Activated CD8-positive, alpha-beta T cell treated with anti-CD3 and anti-CD28 coated beads, Interleukin-2, amount 10 ng/mL, durations not matched to agents 7 days and 5 days (primary cell): ENCODE results near the gene BLTP3A. TPM values are rescaled to one million over a fixed set of nuclear protein-coding genes. Genes with fewer than 3 reads are reported as not detected.
"Not testable (repeated sequence)": the region's sequence is repeated elsewhere in the genome, so short reads cannot be mapped to it uniquely, and the experiment has no call there.

Experiments used
- ATAC-seq: fragments of 150-1000 bp; cut with Tn5 transposase; one replicate; pipeline ENCODE4 v1.10.0; 2021; ENCODE audit warnings: moderate library complexity
- CTCF ChIA-PET: fragments of 350-600 bp; sonication (Branson Sonifier 250); formaldehyde crosslinking; loops from one replicate; lab custom pipeline; 2021; ENCODE audit warnings: antibody characterized with exemption; lab: Charles Lee
- POLR2A ChIA-PET: fragments of 350-600 bp; sonication (Branson Sonifier 250); formaldehyde crosslinking; loops from one replicate; lab custom pipeline; 2021; ENCODE audit warnings: antibody characterized with exemption; lab: Charles Lee
- DNase-seq: peaks from one replicate; pipeline ENCODE4 v3.0.0-alpha.2; 2020
- H3K27ac Mint-ChIP-seq: one replicate; pipeline ENCODE4 v1.8.0; 2021; ENCODE audit warnings: mild to moderate bottlenecking, mixed read lengths
- H3K27me3 Mint-ChIP-seq: one replicate; pipeline ENCODE4 v1.8.0; 2021; ENCODE audit warnings: low read depth, mixed read lengths
- H3K36me3 Mint-ChIP-seq: one replicate; pipeline ENCODE4 v1.8.0; 2021; ENCODE audit warnings: low read depth, mixed read lengths
- H3K4me1 Mint-ChIP-seq: one replicate; pipeline ENCODE4 v1.8.0; 2021; ENCODE audit warnings: low read depth, mixed read lengths
- H3K4me3 Mint-ChIP-seq: one replicate; pipeline ENCODE4 v1.8.0; 2021; ENCODE audit warnings: mild to moderate bottlenecking, mixed read lengths
- H3K9me3 Mint-ChIP-seq: one replicate; pipeline ENCODE4 v1.8.0; 2022; ENCODE audit warnings: mixed read lengths; ENCODE audit not compliant: insufficient read depth
- total RNA-seq, 2 experiments: library from RNA; stranded (reverse); gene quantifications; one replicate each; pipeline ENCODE4 v1.2.3, GENCODE V29; 2021

BLTP3A gene
- total RNA-seq, 2 experiments from 2014 or later: 11.8 to 11.9 TPM

DNA sequence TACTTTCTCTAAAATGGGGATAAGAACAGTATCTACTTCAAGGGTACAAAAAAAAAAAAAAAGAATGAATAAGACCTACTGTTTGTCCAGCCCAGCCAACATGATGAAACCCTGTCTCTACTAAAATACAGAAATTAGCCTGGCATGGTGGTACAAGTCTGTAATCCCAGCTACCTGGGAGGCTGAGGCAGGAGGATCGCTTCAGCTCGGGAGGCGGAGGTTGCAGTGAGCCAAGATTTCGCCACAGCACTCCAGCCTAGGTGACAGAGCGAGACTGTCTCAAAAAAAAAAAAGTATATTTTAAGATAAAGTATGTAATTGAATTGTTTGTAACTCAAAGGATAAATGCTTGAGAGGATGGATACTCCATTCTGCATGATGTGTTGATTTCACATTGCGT is 2.0 kb downstream of the BLTP3A start:
- H3K27me3 Mint-ChIP-seq: no peaks in the 10 kb centered on the region
- no peak for DNase-seq
- no peak for ATAC-seq
- ChIA-PET CTCF (no interaction called here), POLR2A (no interaction called here)
- peaks cover 20% of the 10 kb centered on the region for H3K4me1 Mint-ChIP-seq
- peak overlapping the region; percentile 3 for H3K4me3 Mint-ChIP-seq
- H3K9me3 Mint-ChIP-seq: no peaks in the 10 kb centered on the region
- H3K36me3 Mint-ChIP-seq: peaks cover 4% of the 10 kb centered on the region
- H3K27ac Mint-ChIP-seq: no peak overlapping the region

DNA sequence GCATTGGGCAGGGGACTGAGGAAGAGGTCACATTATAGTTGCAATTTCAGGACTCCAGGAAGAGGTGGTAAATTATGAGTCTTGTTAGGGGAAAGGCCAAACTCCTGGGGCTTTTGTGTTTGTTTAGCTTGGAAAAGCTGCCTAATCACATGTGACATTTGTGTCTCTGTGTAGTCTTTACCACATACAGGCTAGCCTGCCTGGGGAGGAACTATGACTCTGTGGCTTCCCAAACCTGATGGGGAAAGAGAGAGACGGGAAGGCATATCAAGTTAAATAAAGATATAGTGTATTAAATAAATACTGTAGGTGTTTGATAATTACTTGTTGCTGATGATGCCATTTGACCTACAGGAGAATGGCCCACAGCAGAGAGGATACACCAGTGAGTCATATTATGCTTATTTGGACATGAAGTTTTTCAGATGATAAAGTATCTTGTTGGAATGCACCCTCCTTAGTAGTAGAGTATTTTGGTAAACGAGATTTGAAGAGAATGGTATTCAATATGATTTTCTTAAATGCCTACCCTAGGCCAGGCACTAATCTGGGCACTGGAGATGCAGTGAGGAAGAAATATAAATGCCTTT is 4.0 kb downstream of the BLTP3A start:
- POLR2A ChIA-PET: no interaction called here

DNA sequence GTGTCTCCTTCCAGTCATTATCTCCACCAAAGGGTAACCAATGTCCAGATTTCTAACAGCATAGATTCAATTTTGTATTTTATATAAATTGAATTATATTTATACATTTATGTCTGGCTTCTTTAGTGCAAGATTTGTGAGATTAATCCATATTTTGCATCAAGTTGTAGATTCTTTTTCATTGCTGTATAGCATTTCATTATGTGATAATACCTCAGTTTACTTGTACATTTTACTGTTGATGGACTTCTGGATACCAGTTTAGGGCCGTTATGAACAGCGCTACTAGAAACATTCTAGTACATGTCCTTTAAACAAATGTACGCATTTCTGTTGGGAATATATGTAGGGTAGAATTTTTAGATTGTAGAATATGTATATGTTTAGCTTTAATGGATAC is 6.2 kb downstream of the BLTP3A start:
- DNase-seq (no peak), ATAC-seq (no peak)
- POLR2A ChIA-PET: no interaction called here
- Mint-ChIP-seq H3K27me3 (no peaks in the 10 kb centered on the region), H3K27ac (no peak overlapping the region), H3K4me1 (peaks cover 7% of the 10 kb centered on the region), H3K9me3 (no peaks in the 10 kb centered on the region), H3K36me3 (no peaks in the 10 kb centered on the region), H3K4me3 (no peak overlapping the region)
- CTCF ChIA-PET: no interaction called here

More for the DNA sequence above, 4.0 kb downstream of the BLTP3A start:
- H3K9me3 Mint-ChIP-seq: no peaks in the 10 kb centered on the region
- no peak overlapping the region for H3K27ac Mint-ChIP-seq
- no peak for ATAC-seq
- no peak for DNase-seq
- H3K4me3 Mint-ChIP-seq: no peak overlapping the region
- CTCF ChIA-PET: no interaction called here
- peaks cover 4% of the 10 kb centered on the region for H3K36me3 Mint-ChIP-seq
- peaks cover 17% of the 10 kb centered on the region for H3K4me1 Mint-ChIP-seq
- H3K27me3 Mint-ChIP-seq: no peaks in the 10 kb centered on the region

DNA sequence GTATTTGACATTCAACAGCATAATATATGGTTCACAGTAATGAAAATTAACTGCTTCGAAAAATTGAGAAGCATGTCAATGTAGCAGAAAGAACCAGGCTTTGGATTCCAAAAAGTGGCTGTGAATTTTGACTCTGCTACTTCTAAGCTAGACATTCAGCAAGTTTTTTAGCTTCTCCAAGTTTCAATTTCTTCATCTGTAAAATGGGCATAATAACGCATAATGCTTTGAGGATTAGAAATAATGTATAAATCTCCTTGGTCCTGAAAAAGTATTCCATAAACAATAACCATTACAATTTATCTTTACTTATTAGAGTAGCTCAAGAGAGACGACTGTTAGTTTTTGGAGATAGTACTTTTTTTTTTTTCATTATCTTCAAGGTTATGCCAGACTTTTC is 7.7 kb downstream of the BLTP3A start:
- DNase-seq (no peak), ATAC-seq (no peak)
- no peaks in the 10 kb centered on the region for H3K4me1 Mint-ChIP-seq
- H3K9me3 Mint-ChIP-seq: no peaks in the 10 kb centered on the region
- ChIA-PET CTCF (no interaction called here), POLR2A (interaction anchor here (0.6 kb wide), 1 partner anchor 469 kb away, joined by 3 read pairs; no protein-coding TSS in a partner anchor)
- H3K27ac Mint-ChIP-seq: no peak overlapping the region
- no peaks in the 10 kb centered on the region for H3K27me3 Mint-ChIP-seq
- no peaks in the 10 kb centered on the region for H3K36me3 Mint-ChIP-seq
- no peak overlapping the region for H3K4me3 Mint-ChIP-seq

DNA sequence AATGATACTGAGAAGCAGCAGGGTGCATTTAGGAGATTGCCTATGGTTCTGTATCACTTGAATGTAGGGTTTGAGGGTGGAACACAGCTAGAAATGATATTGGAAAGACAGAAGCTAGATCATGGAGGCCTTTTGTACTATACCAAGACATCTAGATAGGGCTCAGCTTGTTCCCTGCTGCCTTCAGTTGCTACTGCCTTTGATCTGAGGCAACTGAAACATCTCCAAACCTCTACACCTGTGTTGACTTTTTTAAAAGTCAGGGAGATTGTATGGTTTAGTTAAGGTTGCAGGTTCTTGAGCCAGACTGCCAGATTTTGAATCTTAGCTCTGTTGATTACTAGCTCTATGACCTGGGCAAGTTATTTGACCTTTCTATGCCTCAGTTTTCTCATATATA is 12.7 kb downstream of the BLTP3A start:
- Mint-ChIP-seq H3K27ac (no peak overlapping the region), H3K4me3 (no peak overlapping the region), H3K27me3 (no peaks in the 10 kb centered on the region), H3K9me3 (no peaks in the 10 kb centered on the region), H3K4me1 (no peaks in the 10 kb centered on the region), H3K36me3 (no peaks in the 10 kb centered on the region)
- CTCF ChIA-PET: interaction anchor here (1.0 kb wide), 1 partner anchor 12 kb away, joined by 3 read pairs; no protein-coding TSS in a partner anchor
- DNase-seq (no peak), ATAC-seq (no peak)
- POLR2A ChIA-PET: interaction anchor here (1.0 kb wide), 1 partner anchor 13 kb away, joined by 4 read pairs; the partner anchor contains the start of gene BLTP3A

DNA sequence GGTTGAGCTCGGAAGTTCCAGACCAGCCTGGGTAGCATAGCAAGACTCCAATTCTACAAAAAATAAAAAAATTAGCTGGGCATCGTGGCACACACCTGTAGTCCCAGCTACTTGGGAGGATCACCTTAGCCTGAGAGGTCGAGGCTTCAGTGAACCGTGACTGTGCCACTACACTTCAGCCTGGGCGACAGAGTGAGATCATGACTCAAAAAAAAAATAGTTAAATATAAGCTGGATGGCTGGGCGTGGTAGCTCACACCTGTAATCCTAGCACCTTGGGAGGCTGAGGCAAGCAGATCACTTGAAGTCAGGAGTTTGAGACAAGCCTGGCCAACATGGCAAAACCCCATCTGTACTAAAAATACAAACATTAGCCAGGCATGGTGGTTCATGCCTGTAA is 13.2 kb downstream of the BLTP3A start:
- POLR2A ChIA-PET: interaction anchor here (1.0 kb wide), 1 partner anchor 13 kb away, joined by 4 read pairs; the partner anchor contains the start of gene BLTP3A
- not testable (repeated sequence) for H3K9me3 Mint-ChIP-seq, H3K27me3 Mint-ChIP-seq

DNA sequence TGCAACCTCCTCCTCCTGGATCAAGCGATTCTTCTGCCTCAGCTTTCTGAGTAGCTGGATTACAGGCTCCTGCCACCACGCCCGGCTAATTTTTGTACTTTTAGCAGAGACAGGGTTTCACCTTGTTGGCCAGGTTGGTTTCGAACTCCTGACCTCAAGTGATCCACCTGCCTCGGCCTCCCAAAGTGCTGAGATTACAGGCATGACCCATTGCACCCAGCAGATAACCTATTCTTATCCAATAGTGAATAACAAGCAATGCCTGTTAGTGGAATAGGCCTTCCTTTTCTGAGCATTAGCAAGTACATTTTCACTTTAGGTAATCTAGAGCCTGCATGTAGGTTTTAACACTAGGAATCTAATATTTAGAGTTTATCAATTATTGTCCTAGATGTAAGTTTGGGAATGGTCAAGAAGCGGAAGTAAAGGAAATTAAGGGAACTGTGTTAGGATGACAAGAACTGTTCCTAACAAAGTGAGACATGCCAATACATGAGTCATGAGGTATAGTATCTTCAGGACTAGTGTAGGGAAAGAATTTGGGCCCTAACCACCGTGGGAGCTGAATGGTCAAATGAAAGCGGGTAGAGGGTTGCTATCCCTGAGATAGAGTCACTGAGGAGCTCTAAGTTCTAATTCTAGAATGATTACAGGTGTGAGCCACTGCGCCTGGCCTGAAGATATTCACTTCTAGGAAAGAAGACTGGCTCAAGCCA is 15.0 kb downstream of the BLTP3A start:
- no peak overlapping the region for H3K4me3 Mint-ChIP-seq
- POLR2A ChIA-PET: no interaction called here
- no peaks in the 10 kb centered on the region for H3K9me3 Mint-ChIP-seq
- H3K36me3 Mint-ChIP-seq: no peaks in the 10 kb centered on the region
- DNase-seq: no peak
- H3K27me3 Mint-ChIP-seq: no peaks in the 10 kb centered on the region
- peaks cover 9% of the 10 kb centered on the region for H3K4me1 Mint-ChIP-seq
- CTCF ChIA-PET: interaction anchor here (0.8 kb wide), 1 partner anchor 15 kb away, joined by 3 read pairs; the partner anchor contains the start of gene BLTP3A
- ATAC-seq: no peak
- H3K27ac Mint-ChIP-seq: no peak overlapping the region

More for the DNA sequence above, 13.2 kb downstream of the BLTP3A start:
- not testable (repeated sequence) for DNase-seq, H3K36me3 Mint-ChIP-seq, ATAC-seq, H3K27ac Mint-ChIP-seq, H3K4me3 Mint-ChIP-seq, H3K4me1 Mint-ChIP-seq
- CTCF ChIA-PET: interaction anchor here (1.0 kb wide), 1 partner anchor 11 kb away, joined by 3 read pairs; no protein-coding TSS in a partner anchor

DNA sequence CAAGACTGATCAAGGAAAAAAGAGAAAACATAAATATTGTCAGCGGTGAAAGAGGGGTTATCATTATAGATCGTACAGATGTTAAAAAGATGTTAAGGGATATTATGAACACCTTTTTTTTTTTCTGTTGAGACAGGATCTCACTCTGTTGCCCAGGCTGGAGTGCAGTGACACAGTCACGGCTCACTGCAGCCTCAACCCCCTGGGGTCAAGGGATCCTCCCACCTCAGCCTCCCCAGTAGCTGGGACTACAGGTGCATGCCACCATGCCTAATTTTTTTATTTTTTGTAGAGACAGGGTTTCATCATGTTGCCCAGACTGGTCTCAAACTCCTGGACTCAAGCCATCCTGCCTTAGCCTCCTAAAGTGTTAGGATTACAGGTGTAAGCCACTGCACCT is 16.6 kb downstream of the BLTP3A start:
- H3K27ac Mint-ChIP-seq, CTCF ChIA-PET, POLR2A ChIA-PET: not testable (repeated sequence)

DNA sequence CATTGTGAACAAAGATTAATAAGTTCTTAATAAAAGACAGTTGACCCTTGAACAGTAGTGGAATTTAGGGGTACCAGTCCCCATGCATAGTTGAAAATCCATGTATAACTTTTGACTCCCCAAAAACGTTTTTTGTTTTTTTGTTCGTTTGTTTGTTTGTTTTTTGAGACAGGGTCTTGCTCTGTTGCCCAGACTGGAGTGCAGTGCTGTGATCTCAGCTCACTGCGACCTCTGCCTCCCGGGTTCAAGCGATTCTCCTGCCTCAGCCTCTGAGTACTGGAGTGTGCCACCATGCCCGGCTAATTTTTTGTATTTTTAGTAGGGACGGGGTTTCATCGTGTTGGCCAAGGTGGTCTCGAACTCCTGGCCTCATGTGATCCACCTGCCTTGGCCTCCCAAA is 17.5 kb downstream of the BLTP3A start:
- H3K4me3 Mint-ChIP-seq, H3K27me3 Mint-ChIP-seq, H3K27ac Mint-ChIP-seq, POLR2A ChIA-PET, H3K36me3 Mint-ChIP-seq, CTCF ChIA-PET, H3K4me1 Mint-ChIP-seq, DNase-seq, ATAC-seq, H3K9me3 Mint-ChIP-seq: not testable (repeated sequence)

More for the DNA sequence above, 16.6 kb downstream of the BLTP3A start:
- H3K27me3 Mint-ChIP-seq, ATAC-seq, H3K9me3 Mint-ChIP-seq, DNase-seq, H3K36me3 Mint-ChIP-seq, H3K4me3 Mint-ChIP-seq, H3K4me1 Mint-ChIP-seq: not testable (repeated sequence)

DNA sequence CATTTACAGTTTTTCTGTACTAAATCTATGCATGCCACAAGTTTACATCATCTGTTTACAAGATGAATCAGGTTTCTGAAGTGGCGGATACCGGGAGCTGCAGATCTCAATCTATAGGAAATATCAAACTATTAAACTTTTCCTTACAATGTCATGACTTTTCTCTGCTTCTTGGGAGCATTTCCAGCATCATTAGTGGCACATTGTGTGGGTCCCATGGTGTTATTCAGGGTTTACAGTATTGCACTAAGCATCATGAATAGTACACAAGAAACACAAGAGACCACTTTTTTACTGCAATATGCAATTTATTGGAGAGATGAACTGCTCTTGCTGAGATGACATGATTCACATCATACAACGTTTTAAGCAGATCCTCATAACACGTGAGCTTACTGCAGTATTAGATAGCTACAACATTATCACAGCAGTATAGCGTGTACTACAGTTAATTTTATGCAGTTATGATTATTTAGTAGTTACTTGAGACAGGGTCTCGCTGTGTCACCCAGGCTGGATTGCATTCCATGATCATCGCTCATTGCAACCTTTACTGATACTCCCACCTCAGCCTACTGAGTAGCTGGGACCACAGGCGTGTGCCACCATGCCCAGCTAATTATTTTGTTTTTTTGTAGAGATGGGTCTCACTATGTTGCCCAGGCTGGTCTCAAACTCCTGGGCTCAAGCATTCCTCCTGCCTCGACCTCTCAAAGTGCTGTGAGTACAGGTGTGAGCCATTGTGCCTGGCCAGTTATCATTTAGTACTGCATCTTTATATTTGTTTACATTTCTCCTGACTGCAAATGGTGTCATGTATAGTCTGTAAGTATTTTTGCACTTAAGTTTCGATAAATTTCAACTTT is 18.4 kb downstream of the BLTP3A start:
- ChIA-PET POLR2A (no interaction called here), CTCF (no interaction called here)
- H3K4me1 Mint-ChIP-seq: peaks cover 9% of the 10 kb centered on the region

DNA sequence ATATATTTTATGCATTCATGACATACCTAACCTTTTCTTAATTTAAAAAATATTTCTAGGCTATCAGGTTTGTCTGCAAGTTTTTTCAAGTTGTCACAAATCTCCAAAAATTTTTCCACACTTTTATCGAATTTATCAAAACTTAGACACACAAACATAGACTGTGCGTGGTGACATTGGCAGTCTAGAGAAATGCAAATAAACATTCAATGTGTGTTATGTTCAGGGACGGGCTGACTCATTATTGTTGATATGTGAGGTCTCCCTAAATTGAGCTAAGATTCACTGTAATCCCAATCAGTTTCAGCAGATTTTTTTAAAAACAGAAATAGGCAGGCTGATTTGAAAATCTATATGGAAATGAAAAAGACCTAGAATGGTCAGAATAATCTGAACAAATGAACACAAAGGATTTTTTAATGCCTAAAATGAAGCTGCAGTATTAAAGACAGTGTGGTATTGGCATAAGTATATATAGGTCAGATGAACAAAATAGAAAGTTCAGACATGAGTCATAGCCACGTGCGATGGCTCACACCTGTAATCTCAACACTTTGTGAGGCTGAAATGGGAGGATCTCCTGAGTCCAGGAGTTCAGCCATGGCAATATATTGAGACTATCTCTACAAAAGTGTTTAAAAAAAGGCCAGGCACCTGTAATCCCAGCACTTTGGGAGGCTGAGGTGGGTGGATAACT is 19.2 kb downstream of the BLTP3A start:
- no peaks in the 10 kb centered on the region for H3K9me3 Mint-ChIP-seq
- ChIA-PET POLR2A (no interaction called here), CTCF (no interaction called here)
- H3K36me3 Mint-ChIP-seq: no peaks in the 10 kb centered on the region
- no peak overlapping the region for H3K27ac Mint-ChIP-seq
- ATAC-seq: no peak
- no peak for DNase-seq
- no peak overlapping the region for H3K4me3 Mint-ChIP-seq
- H3K27me3 Mint-ChIP-seq: no peaks in the 10 kb centered on the region
- H3K4me1 Mint-ChIP-seq: peaks cover 9% of the 10 kb centered on the region

More for the DNA sequence above, 18.4 kb downstream of the BLTP3A start:
- Mint-ChIP-seq H3K4me3 (no peak overlapping the region), H3K27ac (no peak overlapping the region), H3K36me3 (no peaks in the 10 kb centered on the region), H3K27me3 (no peaks in the 10 kb centered on the region), H3K9me3 (no peaks in the 10 kb centered on the region)
- DNase-seq (no peak), ATAC-seq (no peak)
